HuH-7 (cell line): ENCODE measurements around the gene PRR12.

ENCODE experiments used
- DNase-seq: peaks from one replicate; pipeline ENCODE4 v3.0.0; 2011; ENCODE audit warnings: low spot score

PRR12 gene

GRCh38 chr19:49591731-49592485, 926 bp downstream of the PRR12 start:
- DNase-seq: peak; percentile 54

- peak; percentile 20 for DNase-seq
Measured at GRCh38 chr19:49592486-49593232, 1.7 kb downstream of the PRR12 start.

GRCh38 chr19:49593233-49594113, 2.5 kb downstream of the PRR12 start:
- DNase-seq: peak; percentile 82

- peak; percentile 5 for DNase-seq
Measured at GRCh38 chr19:49594157-49594992, 3.4 kb downstream of the PRR12 start.

- DNase-seq: peak; percentile 4
Measured at GRCh38 chr19:49594993-49595818, 4.2 kb downstream of the PRR12 start.

GRCh38 chr19:49595819-49596404, 4.9 kb downstream of the PRR12 start:
- DNase-seq: peak; percentile 6

GRCh38 chr19:49596407-49596806, 5.4 kb downstream of the PRR12 start:
- peak; percentile 3 for DNase-seq

- no peak for DNase-seq
Measured at GRCh38 chr19:49596954-49597702, 6.1 kb downstream of the PRR12 start.

GRCh38 chr19:49597703-49597974, 6.7 kb downstream of the PRR12 start:
- DNase-seq: no peak

GRCh38 chr19:49599378-49600295, 8.7 kb downstream of the PRR12 start:
- DNase-seq: no peak

GRCh38 chr19:49601482-49602038, 10.6 kb downstream of the PRR12 start:
- DNase-seq: no peak

GRCh38 chr19:49602806-49603205, 11.8 kb downstream of the PRR12 start:
- no peak for DNase-seq

GRCh38 chr19:49605605-49606004, 14.6 kb downstream of the PRR12 start:
- no peak for DNase-seq

- DNase-seq: no peak
Measured at GRCh38 chr19:49609499-49610092, 18.6 kb downstream of the PRR12 start.

- no peak for DNase-seq
Measured at GRCh38 chr19:49613374-49613773, 22.4 kb downstream of the PRR12 start.

- DNase-seq: no peak
Measured at GRCh38 chr19:49614096-49614833, 23.3 kb downstream of the PRR12 start.

GRCh38 chr19:49615861-49616260, 24.9 kb downstream of the PRR12 start:
- DNase-seq: no peak
